ENCODE data around the gene WDR47. TPM values are rescaled to one million over a fixed set of nuclear protein-coding genes. Genes with fewer than 3 reads are reported as not detected.
"Not testable (repeated sequence)": the region's sequence is repeated elsewhere in the genome, so short reads cannot be mapped to it uniquely, and the experiment has no call there.

WDR47 gene
- total RNA-seq, 4 donors from 2014 or later, result 2.9 to 16.5 (median 7.7) TPM

- H3K36me3 ChIP-seq, result peaks cover 0 to 1% (median 0%) of the 10 kb centered on the region in 3 donors
- H3K4me3 ChIP-seq, result no peak overlapping the region
- TF ChIP-seq POLR2A (IDR thresholded peaks at IDR 0.05), result no peak
- peak in 1 of 6 experiments; percentile 10 for TF ChIP-seq CTCF (IDR thresholded peaks at IDR 0.05)
- no peak overlapping the region for H3K27ac ChIP-seq
- no peaks in the 10 kb centered on the region for H3K27me3 ChIP-seq
- no peaks in the 10 kb centered on the region for H3K4me1 ChIP-seq
- no peak for DNase-seq
- H3K9me3 ChIP-seq, result no peaks in the 10 kb centered on the region
Observed at GRCh38 chr1:109027841-109028240, 14.1 kb downstream of the WDR47 start.

GRCh38 chr1:109025694-109026093, 16.2 kb downstream of the WDR47 start:
- Histone ChIP-seq H3K36me3 (peaks cover 0 to 6% (median 0%) of the 10 kb centered on the region in 3 donors), H3K27me3 (no peaks in the 10 kb centered on the region), H3K9me3 (no peaks in the 10 kb centered on the region), H3K27ac (no peak overlapping the region), H3K4me1 (no peaks in the 10 kb centered on the region), H3K4me3 (no peak overlapping the region)
- no peak for TF ChIP-seq CTCF (IDR thresholded peaks at IDR 0.05)
- TF ChIP-seq POLR2A (IDR thresholded peaks at IDR 0.05), result no peak
- DNase-seq, result no peak

GRCh38 chr1:109024646-109025045, 17.3 kb downstream of the WDR47 start:
- TF ChIP-seq POLR2A (IDR thresholded peaks at IDR 0.05) (no peak), CTCF (IDR thresholded peaks at IDR 0.05) (no peak)
- no peak overlapping the region for H3K27ac ChIP-seq
- no peak overlapping the region for H3K4me3 ChIP-seq
- no peak for DNase-seq
- no peaks in the 10 kb centered on the region for H3K27me3 ChIP-seq
- no peaks in the 10 kb centered on the region for H3K4me1 ChIP-seq
- H3K36me3 ChIP-seq, result peaks cover 0 to 6% (median 0%) of the 10 kb centered on the region in 3 donors
- no peaks in the 10 kb centered on the region for H3K9me3 ChIP-seq

GRCh38 chr1:109020693-109021257, 21.1 kb downstream of the WDR47 start:
- DNase-seq, result no peak
- Histone ChIP-seq H3K4me1 (no peaks in the 10 kb centered on the region), H3K27me3 (no peaks in the 10 kb centered on the region), H3K9me3 (no peaks in the 10 kb centered on the region), H3K4me3 (no peak overlapping the region), H3K27ac (no peak overlapping the region), H3K36me3 (peaks cover 0 to 17% (median 4%) of the 10 kb centered on the region in 3 donors)
- TF ChIP-seq CTCF (IDR thresholded peaks at IDR 0.05) (no peak), POLR2A (IDR thresholded peaks at IDR 0.05) (no peak)

GRCh38 chr1:109017719-109018118, 24.2 kb downstream of the WDR47 start:
- not testable (repeated sequence) for DNase-seq, H3K27ac ChIP-seq, H3K9me3 ChIP-seq, H3K27me3 ChIP-seq, H3K4me1 ChIP-seq, H3K4me3 ChIP-seq
- peaks cover 0 to 26% (median 4%) of the 10 kb centered on the region in 3 donors for H3K36me3 ChIP-seq

GRCh38 chr1:109017134-109017533, 24.8 kb downstream of the WDR47 start:
- Histone ChIP-seq H3K27me3 (no peaks in the 10 kb centered on the region), H3K36me3 (peaks cover 0 to 27% (median 4%) of the 10 kb centered on the region in 3 donors), H3K4me3 (no peak overlapping the region), H3K27ac (no peak overlapping the region), H3K4me1 (no peaks in the 10 kb centered on the region), H3K9me3 (no peaks in the 10 kb centered on the region)
- no peak for DNase-seq
- TF ChIP-seq POLR2A (IDR thresholded peaks at IDR 0.05), result no peak
- no peak for TF ChIP-seq CTCF (IDR thresholded peaks at IDR 0.05)
